Measurements from ENCODE around the gene ZNF837.
A peak's percentile ranks its signal among the peaks of the same experiment; 100 is the strongest.

ZNF837 gene

DNA sequence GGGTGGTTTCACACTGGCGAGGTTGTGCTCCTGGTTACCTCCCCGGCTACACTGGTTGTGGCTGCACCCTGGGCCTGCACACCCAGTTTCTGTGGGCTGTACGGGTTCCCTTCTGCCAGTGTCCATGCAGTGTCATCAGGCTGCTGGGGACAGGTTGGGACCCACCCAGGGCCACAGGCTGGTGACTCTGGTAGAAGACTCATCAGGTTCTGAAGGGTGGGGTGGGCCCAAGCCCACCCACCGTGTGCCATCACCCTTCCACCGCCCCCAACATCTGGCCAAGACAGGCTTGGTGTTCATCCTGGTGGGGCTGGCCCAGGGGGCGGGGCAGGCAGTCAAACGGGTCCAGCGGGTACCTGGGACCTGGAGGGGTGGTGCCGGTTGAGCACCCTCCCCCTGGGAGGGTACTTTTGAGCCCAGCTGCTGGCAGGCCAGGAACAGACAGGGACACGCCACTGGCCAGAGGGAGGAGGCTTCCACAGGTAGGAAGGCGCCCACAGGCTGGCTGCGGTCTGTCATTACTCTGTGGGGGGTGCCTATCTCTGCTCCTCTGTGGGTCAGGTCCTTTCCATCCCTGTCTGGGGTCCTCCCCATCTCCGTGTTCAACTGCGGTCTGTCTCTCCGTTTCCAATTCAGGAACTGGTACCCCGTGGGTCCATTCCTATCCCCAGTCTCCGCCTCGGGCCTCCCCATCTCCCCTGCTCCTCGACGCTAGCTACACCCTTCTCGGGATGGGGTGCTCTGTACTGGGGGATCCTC lies 14.6 kb upstream of the ZNF837 start, which contains the start of gene RNF225 (continued):
- TF ChIP-seq, protein P1, sequence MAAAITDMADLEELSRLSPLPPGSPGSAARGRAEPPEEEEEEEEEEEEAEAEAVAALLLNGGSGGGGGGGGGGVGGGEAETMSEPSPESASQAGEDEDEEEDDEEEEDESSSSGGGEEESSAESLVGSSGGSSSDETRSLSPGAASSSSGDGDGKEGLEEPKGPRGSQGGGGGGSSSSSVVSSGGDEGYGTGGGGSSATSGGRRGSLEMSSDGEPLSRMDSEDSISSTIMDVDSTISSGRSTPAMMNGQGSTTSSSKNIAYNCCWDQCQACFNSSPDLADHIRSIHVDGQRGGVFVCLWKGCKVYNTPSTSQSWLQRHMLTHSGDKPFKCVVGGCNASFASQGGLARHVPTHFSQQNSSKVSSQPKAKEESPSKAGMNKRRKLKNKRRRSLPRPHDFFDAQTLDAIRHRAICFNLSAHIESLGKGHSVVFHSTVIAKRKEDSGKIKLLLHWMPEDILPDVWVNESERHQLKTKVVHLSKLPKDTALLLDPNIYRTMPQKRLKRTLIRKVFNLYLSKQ (tag by site-specific recombination; IDR thresholded peaks at IDR 0.05; ENCODE audit: borderline replicate concordance): no peak
- no peak for TF ChIP-seq ZNF830 (tag by site-specific recombination; IDR thresholded peaks at IDR 0.05; ENCODE audit: low read depth)
- no peak; the same call in 1 of the 2 replicates for TF ChIP-seq SCRT1 (tag by site-specific recombination; IDR thresholded peaks at IDR 0.05; ENCODE audit: borderline replicate concordance)
- no peak for TF ChIP-seq ZNF37A (tag by site-specific recombination; IDR thresholded peaks at IDR 0.05)
- no peak for TF ChIP-seq OSR2 (tag by site-specific recombination; IDR thresholded peaks at IDR 0.05)
- TF ChIP-seq GFI1B (tag by site-specific recombination; IDR thresholded peaks at IDR 0.05): no peak
- TF ChIP-seq, protein P2, sequence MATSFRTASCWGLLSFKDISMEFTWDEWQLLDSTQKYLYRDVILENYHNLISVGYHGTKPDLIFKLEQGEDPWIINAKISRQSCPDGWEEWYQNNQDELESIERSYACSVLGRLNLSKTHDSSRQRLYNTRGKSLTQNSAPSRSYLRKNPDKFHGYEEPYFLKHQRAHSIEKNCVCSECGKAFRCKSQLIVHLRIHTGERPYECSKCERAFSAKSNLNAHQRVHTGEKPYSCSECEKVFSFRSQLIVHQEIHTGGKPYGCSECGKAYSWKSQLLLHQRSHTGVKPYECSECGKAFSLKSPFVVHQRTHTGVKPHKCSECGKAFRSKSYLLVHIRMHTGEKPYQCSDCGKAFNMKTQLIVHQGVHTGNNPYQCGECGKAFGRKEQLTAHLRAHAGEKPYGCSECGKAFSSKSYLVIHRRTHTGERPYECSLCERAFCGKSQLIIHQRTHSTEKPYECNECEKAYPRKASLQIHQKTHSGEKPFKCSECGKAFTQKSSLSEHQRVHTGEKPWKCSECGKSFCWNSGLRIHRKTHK (tag by site-specific recombination; IDR thresholded peaks at IDR 0.05): no peak
- TF ChIP-seq ZNF558 (tag by site-specific recombination; IDR thresholded peaks at IDR 0.05): no peak
- TF ChIP-seq, protein P3, sequence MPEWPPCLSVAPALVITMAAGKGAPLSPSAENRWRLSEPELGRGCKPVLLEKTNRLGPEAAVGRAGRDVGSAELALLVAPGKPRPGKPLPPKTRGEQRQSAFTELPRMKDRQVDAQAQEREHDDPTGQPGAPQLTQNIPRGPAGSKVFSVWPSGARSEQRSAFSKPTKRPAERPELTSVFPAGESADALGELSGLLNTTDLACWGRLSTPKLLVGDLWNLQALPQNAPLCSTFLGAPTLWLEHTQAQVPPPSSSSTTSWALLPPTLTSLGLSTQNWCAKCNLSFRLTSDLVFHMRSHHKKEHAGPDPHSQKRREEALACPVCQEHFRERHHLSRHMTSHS (tag by site-specific recombination; IDR thresholded peaks at IDR 0.05): no peak
- TF ChIP-seq, protein P4, sequence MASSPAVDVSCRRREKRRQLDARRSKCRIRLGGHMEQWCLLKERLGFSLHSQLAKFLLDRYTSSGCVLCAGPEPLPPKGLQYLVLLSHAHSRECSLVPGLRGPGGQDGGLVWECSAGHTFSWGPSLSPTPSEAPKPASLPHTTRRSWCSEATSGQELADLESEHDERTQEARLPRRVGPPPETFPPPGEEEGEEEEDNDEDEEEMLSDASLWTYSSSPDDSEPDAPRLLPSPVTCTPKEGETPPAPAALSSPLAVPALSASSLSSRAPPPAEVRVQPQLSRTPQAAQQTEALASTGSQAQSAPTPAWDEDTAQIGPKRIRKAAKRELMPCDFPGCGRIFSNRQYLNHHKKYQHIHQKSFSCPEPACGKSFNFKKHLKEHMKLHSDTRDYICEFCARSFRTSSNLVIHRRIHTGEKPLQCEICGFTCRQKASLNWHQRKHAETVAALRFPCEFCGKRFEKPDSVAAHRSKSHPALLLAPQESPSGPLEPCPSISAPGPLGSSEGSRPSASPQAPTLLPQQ (tag by site-specific recombination; IDR thresholded peaks at IDR 0.05): peak; percentile 58; the same call in 1 of the 2 replicates
- TF ChIP-seq KLF1 (tag by site-specific recombination; IDR thresholded peaks at IDR 0.05): peak; percentile 13; the same call in 1 of the 2 replicates
- no peak for TF ChIP-seq OVOL3 (tag by site-specific recombination; IDR thresholded peaks at IDR 0.05)
- TF ChIP-seq, protein P5, sequence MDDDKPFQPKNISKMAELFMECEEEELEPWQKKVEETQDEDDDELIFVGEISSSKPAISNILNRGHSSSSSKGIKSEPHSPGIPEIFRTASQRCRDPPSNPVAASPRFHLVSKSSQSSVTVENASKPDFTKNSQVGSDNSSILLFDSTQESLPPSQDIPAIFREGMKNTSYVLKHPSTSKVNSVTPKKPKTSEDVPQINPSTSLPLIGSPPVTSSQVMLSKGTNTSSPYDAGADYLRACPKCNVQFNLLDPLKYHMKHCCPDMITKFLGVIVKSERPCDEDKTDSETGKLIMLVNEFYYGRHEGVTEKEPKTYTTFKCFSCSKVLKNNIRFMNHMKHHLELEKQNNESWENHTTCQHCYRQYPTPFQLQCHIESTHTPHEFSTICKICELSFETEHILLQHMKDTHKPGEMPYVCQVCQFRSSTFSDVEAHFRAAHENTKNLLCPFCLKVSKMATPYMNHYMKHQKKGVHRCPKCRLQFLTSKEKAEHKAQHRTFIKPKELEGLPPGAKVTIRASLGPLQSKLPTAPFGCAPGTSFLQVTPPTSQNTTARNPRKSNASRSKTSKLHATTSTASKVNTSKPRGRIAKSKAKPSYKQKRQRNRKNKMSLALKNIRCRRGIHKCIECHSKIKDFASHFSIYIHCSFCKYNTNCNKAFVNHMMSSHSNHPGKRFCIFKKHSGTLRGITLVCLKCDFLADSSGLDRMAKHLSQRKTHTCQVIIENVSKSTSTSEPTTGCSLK (tag by site-specific recombination; IDR thresholded peaks at IDR 0.05): no peak
- no peak for TF ChIP-seq ZNF157 (tag by site-specific recombination; IDR thresholded peaks at IDR 0.05)
- TF ChIP-seq, protein P6, sequence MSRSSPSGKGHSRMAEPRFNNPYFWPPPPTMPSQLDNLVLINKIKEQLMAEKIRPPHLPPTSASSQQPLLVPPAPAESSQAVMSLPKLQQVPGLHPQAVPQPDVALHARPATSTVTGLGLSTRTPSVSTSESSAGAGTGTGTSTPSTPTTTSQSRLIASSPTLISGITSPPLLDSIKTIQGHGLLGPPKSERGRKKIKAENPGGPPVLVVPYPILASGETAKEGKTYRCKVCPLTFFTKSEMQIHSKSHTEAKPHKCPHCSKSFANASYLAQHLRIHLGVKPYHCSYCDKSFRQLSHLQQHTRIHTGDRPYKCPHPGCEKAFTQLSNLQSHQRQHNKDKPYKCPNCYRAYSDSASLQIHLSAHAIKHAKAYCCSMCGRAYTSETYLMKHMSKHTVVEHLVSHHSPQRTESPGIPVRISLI (tag by site-specific recombination; IDR thresholded peaks at IDR 0.05): no peak
- TF ChIP-seq, protein P7, sequence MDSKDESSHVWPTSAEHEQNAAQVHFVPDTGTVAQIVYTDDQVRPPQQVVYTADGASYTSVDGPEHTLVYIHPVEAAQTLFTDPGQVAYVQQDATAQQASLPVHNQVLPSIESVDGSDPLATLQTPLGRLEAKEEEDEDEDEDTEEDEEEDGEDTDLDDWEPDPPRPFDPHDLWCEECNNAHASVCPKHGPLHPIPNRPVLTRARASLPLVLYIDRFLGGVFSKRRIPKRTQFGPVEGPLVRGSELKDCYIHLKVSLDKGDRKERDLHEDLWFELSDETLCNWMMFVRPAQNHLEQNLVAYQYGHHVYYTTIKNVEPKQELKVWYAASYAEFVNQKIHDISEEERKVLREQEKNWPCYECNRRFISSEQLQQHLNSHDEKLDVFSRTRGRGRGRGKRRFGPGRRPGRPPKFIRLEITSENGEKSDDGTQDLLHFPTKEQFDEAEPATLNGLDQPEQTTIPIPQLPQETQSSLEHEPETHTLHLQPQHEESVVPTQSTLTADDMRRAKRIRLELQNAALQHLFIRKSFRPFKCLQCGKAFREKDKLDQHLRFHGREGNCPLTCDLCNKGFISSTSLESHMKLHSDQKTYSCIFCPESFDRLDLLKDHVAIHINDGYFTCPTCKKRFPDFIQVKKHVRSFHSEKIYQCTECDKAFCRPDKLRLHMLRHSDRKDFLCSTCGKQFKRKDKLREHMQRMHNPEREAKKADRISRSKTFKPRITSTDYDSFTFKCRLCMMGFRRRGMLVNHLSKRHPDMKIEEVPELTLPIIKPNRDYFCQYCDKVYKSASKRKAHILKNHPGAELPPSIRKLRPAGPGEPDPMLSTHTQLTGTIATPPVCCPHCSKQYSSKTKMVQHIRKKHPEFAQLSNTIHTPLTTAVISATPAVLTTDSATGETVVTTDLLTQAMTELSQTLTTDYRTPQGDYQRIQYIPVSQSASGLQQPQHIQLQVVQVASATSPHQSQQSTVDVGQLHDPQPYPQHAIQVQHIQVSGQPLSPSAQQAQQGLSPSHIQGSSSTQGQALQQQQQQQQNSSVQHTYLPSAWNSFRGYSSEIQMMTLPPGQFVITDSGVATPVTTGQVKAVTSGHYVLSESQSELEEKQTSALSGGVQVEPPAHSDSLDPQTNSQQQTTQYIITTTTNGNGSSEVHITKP (tag by site-specific recombination; IDR thresholded peaks at IDR 0.05): peak; percentile 85
- peak; percentile 80 for TF ChIP-seq GLIS1 (tag by site-specific recombination; IDR thresholded peaks at IDR 0.05)
- TF ChIP-seq, protein P8, sequence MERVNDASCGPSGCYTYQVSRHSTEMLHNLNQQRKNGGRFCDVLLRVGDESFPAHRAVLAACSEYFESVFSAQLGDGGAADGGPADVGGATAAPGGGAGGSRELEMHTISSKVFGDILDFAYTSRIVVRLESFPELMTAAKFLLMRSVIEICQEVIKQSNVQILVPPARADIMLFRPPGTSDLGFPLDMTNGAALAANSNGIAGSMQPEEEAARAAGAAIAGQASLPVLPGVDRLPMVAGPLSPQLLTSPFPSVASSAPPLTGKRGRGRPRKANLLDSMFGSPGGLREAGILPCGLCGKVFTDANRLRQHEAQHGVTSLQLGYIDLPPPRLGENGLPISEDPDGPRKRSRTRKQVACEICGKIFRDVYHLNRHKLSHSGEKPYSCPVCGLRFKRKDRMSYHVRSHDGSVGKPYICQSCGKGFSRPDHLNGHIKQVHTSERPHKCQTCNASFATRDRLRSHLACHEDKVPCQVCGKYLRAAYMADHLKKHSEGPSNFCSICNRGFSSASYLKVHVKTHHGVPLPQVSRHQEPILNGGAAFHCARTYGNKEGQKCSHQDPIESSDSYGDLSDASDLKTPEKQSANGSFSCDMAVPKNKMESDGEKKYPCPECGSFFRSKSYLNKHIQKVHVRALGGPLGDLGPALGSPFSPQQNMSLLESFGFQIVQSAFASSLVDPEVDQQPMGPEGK (tag by site-specific recombination; IDR thresholded peaks at IDR 0.05): 0 out of 2 replicates have a peak, but pooled peaks have one; percentile 13
- peak; percentile 17; the same call in 1 of the 2 replicates for TF ChIP-seq KLF10 (tag by site-specific recombination; IDR thresholded peaks at IDR 0.05)

Measured in HEK293 (cell line).